UCSD-AML1 (cell line): ENCODE data around the gene OAF.
"Not testable (repeated sequence)": the region's sequence is repeated elsewhere in the genome, so short reads cannot be mapped to it uniquely, and the experiment has no call there.

Source experiments
- DNase-seq: peaks from one replicate; lab custom pipeline; 2025; ENCODE audit not compliant: unreplicated experiment; lab: John Stamatoyannopoulos, UW

Gene OAF

GRCh38 chr11:120210626-120211521 is at the start of gene OAF:
OAF (plus strand) TSS chr11:120211032; CDS start chr11:120211280, 248 bp downstream.
- peak; percentile 81 for DNase-seq

- no peak for DNase-seq
These were observed 43.2 kb upstream of the OAF start for GRCh38 chr11:120167659-120168058.

GRCh38 chr11:120168108-120168959 is 42.5 kb upstream of the OAF start:
- DNase-seq = no peak

GRCh38 chr11:120168960-120169681 is 41.7 kb upstream of the OAF start:
- DNase-seq = peak; percentile 80

- no peak for DNase-seq
These were observed 40.7 kb upstream of the OAF start for GRCh38 chr11:120169981-120170698.

GRCh38 chr11:120170741-120171261 is 40.0 kb upstream of the OAF start:
- no peak for DNase-seq

- DNase-seq = peak; percentile 65
These were observed 38.5 kb upstream of the OAF start for GRCh38 chr11:120172054-120172911.

GRCh38 chr11:120173019-120173705 is 37.7 kb upstream of the OAF start:
- no peak for DNase-seq

GRCh38 chr11:120173807-120174206 is 37.0 kb upstream of the OAF start:
- no peak for DNase-seq

GRCh38 chr11:120174866-120175265 is 36.0 kb upstream of the OAF start:
- no peak for DNase-seq

GRCh38 chr11:120178561-120179056 is 32.2 kb upstream of the OAF start:
- DNase-seq = no peak

- DNase-seq = no peak
These were observed 31.7 kb upstream of the OAF start for GRCh38 chr11:120179057-120179672.

- not testable (repeated sequence) for DNase-seq
These were observed 30.8 kb upstream of the OAF start for GRCh38 chr11:120180063-120180462.

GRCh38 chr11:120180551-120181232 is 30.1 kb upstream of the OAF start:
- DNase-seq = peak; percentile 68

- DNase-seq = no peak
These were observed 29.4 kb upstream of the OAF start for GRCh38 chr11:120181376-120181975.

- no peak for DNase-seq
These were observed 28.5 kb upstream of the OAF start for GRCh38 chr11:120182372-120182771.
